DMS114 treated with DMSO at 0.1 percent for 48 hours (cell line): Measurements from ENCODE around the gene KCTD5.

Experiments used
- DNase-seq: peaks from one replicate; lab custom pipeline; 2025; ENCODE audit not compliant: unreplicated experiment; lab: John Stamatoyannopoulos, UW

The KCTD5 gene

DNA sequence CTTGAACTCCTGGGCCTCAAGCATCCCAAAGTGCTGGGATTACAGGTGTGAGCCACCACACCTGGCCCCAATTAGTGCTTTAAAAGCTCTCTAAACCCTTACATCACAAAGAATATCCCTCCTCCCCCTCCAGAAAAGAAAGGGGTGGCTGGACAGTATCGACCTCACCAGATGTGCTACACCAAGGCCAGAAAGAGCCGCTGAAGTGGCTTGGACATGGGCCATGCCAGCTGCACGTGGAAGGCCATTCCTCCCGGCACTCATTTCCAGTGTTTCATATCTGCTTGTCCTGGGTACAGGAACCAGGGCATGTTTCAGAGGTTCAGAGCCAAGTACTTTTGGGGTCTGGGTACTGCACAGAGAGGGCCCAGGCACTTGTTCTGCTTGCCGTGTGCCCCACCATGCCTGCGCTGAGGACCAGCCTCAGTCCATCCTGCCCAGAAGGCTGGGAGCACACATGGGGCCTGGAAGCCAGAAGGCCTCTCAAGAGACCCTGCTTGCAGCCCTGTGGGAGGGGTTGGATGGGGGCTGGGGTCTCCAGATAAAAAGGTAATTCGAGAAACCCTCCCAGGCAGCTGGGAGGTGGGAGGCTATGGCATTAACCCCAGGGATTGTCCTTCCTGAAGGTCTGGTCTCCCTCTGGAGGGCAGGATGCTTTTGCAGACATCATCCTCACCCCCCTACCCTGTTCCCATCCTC, 66.6 kb downstream of the KCTD5 start:
- no peak for DNase-seq

DNA sequence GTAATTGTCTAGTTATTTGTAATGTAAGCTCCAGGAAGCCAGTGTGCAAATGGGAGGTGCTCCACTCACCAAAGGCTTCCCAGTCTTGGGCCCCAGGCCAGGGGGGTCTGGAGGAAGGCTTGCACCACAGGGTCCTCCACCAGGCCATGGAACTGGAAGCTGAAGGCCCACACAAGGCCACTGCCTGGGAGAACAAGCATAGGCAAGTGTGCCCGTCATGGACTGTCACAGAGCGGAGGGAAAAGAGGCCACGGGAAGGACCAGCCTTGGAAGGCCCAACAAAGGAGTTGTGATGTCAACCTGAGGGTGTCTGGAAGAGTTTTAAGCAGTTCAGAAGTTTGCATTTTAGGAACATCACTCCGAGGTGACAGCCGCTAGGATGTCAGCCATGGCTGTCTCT, 67.2 kb downstream of the KCTD5 start:
- no peak for DNase-seq

- no peak for DNase-seq
These were observed 67.6 kb downstream of the KCTD5 start for GRCh38 chr16:2749936-2750335.

DNA sequence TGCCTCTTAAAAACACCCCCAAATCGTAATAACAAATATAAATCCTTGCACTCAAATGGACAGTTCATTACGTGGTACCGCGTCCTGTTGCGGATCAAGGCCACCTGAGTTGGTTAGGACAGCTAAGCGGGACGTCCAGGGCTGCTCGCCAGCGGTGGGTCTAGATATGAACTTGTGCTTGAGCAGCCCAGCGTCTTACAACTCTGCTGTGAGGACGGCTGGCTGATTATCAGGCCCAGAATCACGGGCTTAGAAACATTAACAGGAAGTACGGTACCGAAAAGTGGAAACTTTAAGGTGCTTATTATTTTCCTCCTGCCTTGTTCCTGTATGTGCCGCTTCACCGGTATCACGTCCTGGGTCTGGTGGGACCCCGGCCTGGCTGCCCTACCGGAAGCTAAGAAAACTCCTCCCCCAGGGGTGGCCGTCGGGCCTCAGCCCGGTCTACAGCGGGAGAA, 69.3 kb downstream of the KCTD5 start:
- DNase-seq: no peak

DNA sequence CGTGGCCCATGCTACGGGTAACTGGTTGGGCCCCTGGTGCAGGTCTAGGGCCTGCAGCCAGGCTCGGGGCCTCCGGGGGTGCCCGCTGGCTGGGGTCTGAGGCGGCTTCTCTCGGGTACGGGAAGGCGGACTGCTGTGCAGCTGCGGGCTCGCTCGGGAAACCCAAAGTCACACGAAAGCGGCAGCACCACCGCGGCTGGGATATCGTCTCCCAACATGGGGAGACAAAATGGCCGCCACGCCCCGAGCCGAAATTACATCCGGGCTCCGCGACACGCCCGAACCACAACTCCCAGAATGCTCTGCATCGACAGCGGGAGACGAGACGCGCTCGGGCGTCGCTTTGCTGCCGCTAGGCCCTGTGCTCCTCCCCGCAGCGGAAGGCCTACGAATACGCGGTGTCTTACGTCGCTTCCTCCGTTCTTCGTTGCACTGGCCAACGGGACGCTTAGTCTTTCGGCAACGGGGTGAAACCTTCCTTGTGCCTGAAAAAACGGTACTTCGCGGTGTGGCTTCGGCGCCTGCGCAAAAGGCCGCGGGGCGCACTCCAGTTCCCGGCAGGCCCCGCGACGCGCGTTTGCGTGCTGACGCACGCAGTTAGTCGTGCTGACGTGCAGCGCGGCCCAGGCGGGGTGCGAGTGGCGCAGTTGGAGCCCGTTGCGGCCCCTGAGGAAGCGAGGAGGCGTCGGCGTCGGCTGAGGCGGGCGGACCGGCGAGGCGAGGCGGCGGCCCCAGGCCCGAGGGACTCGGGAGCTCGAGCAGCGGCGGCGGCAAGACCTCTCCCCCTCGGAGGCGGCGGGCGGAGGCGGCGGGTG, 69.9 kb downstream of the KCTD5 start, which contains the start of gene SRRM2:
Gene SRRM2 (plus strand): TSS at position 604 of the 815 bp plus-strand sequence. CDS start 3,727 bp downstream, outside the sequence.
- DNase-seq: peak; percentile 97

DNA sequence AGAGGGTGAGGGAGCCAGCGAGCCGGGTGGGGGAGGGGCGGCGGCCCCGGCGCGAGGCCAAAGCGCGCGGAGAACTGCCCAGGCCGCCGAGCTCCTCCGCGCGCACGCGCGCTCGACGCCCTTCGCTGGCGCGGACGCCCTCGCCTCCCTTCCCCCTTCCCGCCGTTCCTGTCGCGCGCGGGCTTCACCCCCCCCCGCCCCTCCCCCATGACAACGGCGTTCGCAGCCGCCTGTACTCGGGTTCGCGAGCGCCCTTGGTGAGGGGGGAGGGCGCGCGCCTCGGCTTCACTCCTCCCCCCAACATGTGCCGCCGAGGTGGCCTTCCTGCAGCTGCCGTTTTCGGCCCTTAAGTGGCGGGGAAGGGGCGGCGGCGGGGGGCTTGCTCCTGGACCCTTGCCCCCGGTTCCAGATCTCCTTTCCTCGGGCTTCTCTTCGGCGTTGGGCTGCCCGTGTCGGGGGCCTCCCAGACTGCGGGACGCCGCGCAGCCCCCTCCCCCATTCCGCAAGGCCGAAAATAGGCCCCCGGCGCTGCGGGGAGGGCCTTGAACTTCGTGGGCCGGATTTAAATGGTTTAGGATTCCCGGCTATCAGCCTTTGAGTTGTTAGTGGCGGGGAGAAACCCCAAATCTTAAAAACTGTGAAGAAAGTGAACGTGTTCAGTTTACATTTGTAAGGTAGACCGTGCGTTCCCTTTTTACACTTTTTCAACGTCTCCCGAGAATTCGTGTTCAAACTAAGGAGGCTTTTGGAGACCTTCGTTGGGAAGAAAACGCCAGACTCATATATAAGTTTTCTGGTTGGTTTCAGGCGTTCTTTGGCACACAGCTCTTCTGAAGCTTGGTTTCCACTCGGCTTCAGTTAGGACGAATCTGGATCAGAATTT, 70.8 kb downstream of the KCTD5 start:
- peak; percentile 58 for DNase-seq

DNA sequence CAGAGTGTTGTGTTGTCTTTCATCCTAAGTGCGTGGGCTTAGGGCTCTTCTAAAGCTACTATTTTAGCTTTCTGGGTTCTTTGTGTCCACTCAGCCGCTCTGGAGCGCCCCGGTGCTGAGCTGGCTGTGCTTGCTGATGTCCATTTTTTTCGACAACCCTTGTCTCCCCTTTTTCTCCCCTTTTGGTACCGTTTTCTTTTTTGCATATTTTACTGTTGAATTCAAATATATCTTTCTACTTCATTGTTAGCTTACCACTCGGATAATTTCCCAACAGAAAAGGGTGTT, 71.4 kb downstream of the KCTD5 start:
- no peak for DNase-seq

DNA sequence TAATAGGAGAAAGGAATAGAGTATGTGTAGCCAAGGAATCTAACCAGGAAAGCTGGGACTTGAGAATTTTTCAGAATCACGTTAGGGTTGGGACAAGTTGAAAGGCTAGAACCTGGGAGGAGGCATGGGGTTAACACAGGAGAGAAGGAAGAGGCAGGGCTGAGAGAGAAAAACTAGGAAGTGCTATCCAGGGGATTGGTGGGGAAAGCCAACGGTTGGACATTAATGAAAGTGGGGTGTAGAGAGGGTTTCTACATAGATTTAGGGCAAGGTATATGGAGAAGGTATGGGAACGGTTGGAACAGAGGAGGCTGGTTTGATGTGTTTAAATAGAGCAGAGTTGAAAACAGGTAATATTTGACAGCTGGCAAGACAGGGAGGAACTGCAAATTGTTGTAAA, 72.8 kb downstream of the KCTD5 start:
- no peak for DNase-seq

DNA sequence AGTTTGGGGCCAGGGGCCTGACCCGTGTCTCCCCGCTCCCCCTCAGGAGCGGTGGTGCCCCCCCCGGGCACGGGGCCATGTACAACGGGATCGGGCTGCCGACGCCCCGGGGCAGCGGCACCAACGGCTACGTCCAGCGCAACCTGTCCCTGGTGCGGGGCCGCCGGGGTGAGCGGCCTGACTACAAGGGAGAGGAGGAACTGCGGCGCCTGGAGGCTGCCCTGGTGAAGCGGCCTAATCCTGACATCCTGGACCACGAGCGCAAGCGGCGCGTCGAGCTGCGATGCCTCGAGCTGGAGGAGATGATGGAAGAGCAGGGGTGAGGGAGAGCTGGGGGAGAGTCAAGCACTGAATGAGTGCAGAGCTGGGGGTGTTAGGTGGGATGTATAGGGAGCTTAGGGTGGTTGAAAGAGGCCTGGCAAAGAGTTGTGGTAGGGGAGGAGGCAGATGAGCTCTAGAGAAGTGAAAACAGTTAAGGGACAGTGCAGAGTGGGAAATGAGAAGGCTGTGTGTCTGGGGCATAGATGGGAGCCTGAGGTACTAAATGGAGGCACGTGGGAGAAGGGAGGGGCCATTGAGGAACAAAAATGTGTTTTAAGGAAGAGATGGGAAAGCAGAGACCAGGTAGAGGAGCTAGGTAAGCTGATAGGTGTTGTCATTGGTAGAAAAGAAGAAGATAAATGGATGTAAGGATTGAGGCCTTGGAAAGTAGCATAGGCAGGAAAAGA, 74.1 kb downstream of the KCTD5 start:
- DNase-seq: no peak

- DNase-seq: no peak
These were observed 75.0 kb downstream of the KCTD5 start for GRCh38 chr16:2757344-2757743.
